Thyroid gland (tissue), 4 donors: Measurements from ENCODE around the gene NUMBL.

ENCODE experiments used
- POLR2A ChIP-seq, 2 donors: fragments of 450-650 bp; IDR thresholded peaks; one replicate each; pipeline ENCODE4 v1.6.1; 2017; ENCODE audit warnings: antibody characterized with exemption in 2 of 2, mild to moderate bottlenecking in 2 of 2, moderate library complexity in 1 of 2
- TF ChIP-seq, protein P1 (sequence below), 6 experiments: fragments of 200-600 bp in 3 of 6; fragments of 450-650 bp in 3 of 6; sonication (generic) in 3 of 6; IDR thresholded peaks; one replicate each; pipeline ENCODE4 v1.5.1; 2016 to 2019; ENCODE audit warnings: antibody characterized with exemption in 6 of 6, mild to moderate bottlenecking in 2 of 6, inconsistent platforms in 1 of 6, moderate library complexity in 1 of 6

DNA sequence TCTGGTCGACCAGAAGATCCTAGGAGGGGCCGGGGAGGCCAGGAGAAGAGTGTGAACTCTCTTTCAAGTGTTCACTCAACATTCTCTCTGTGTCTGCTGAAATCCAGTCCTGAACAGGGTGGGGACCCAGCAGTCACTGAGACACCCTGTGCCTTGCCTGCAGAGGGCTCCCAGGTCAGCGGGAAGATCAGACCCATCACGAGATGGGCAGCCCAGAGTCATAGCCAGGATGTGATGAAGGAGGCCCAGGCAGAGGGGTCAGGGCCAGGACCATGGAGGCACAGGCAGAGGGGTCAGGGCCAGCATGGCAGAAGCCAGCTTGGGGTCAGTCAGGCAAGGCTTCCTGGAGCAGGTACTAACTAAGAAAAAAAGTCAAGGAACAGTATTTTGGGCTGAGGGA is 9.4 kb downstream of the NUMBL start:
- TF ChIP-seq, protein P1, sequence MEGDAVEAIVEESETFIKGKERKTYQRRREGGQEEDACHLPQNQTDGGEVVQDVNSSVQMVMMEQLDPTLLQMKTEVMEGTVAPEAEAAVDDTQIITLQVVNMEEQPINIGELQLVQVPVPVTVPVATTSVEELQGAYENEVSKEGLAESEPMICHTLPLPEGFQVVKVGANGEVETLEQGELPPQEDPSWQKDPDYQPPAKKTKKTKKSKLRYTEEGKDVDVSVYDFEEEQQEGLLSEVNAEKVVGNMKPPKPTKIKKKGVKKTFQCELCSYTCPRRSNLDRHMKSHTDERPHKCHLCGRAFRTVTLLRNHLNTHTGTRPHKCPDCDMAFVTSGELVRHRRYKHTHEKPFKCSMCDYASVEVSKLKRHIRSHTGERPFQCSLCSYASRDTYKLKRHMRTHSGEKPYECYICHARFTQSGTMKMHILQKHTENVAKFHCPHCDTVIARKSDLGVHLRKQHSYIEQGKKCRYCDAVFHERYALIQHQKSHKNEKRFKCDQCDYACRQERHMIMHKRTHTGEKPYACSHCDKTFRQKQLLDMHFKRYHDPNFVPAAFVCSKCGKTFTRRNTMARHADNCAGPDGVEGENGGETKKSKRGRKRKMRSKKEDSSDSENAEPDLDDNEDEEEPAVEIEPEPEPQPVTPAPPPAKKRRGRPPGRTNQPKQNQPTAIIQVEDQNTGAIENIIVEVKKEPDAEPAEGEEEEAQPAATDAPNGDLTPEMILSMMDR (IDR thresholded peaks at IDR 0.05) = no peak
- TF ChIP-seq POLR2A (IDR thresholded peaks at IDR 0.05) = no peak
